Measurements from ENCODE around the gene FGB.
"Not testable (repeated sequence)": the region's sequence is repeated elsewhere in the genome, so short reads cannot be mapped to it uniquely, and the experiment has no call there.

Gene FGB

GRCh38 chr4:154566639-154567204 lies 3.9 kb downstream of the FGB start:
- DNase-seq = no peak

DNA sequence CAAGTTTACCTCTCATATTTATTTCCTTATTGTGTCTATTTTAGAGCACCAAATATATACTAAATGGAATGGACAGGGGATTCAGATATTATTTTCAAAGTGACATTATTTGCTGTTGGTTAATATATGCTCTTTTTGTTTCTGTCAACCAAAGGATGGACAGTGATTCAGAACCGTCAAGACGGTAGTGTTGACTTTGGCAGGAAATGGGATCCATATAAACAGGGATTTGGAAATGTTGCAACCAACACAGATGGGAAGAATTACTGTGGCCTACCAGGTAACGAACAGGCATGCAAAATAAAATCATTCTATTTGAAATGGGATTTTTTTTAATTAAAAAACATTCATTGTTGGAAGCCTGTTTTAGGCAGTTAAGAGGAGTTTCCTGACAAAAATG lies 6.2 kb downstream of the FGB start:
- no peak for DNase-seq

DNA sequence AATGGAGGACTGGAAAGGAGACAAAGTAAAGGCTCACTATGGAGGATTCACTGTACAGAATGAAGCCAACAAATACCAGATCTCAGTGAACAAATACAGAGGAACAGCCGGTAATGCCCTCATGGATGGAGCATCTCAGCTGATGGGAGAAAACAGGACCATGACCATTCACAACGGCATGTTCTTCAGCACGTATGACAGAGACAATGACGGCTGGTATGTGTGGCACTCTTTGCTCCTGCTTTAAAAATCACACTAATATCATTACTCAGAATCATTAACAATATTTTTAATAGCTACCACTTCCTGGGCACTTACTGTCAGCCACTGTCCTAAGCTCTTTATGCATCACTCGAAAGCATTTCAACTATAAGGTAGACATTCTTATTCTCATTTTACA lies 6.8 kb downstream of the FGB start:
- DNase-seq = no peak

DNA sequence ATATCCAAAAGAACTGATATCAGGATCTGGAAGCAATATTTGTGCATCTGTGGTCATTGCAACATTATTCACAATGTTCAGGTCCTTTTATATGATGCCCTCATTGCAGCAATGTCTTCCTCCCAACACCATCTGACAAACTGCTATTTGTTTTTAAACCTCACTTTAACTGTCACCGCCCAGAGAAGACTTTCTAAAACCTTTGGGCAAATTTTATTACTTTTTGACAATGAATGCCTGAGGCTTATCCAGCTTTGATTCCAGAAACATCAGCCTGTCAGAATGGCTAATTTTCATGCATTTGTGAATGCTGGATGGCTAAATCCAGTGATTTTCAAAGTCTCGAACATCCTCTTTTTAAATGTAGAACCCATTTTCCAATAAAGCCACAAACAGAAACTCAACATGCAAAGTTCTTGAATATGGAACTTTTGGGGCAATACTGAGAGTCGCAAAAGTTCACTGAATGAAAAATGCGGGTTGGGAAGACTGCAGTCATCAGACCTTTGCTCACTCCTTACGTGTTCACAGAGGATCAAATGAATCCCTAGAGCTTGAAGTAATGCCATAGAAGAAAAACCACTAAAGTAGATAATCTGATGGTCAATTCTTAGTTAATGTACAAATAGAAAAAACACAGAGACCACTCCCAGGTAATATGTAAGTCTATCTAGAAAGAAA lies 10.5 kb downstream of the FGB start:
- no peak for DNase-seq

GRCh38 chr4:154574311-154574710 lies 11.5 kb downstream of the FGB start:
- no peak for DNase-seq

DNA sequence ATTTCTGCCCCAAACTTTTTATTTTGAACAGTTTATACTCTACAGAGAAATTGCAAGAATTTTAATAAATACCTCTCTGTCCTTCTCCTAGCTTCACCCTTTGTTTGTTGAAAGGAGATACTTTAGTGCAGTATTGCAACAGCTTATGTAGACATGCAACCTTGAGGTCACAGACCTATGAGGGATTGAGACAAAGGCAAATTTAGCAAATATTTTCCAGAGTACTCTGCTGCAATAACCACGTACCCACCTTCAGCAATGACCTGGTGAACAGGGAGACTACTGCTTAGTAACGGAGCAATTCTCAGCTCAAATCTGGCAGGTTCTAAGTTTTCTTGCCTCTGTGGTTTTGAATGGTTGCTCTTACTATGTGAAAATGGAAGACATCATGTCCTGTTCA lies 14.5 kb downstream of the FGB start:
- DNase-seq = no peak

DNA sequence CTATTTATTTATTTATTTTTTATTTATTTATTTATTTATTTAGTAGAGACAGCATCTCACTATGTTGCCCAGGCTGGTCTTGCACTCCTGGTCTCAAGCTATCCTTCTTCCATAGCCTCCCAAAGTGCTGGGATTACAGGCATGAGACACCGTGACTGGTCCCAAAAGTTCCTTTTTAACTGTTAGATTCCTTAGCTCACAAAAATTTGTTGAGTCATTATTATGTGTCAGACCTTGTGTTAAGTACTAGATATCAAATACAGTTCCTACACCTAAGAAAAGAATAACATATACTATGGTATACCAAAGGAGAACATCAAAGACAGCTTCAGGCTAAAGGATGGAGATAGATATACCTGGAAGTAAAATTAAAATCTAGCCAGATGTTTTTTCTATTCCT lies 16.1 kb downstream of the FGB start:
- DNase-seq = no peak

DNA sequence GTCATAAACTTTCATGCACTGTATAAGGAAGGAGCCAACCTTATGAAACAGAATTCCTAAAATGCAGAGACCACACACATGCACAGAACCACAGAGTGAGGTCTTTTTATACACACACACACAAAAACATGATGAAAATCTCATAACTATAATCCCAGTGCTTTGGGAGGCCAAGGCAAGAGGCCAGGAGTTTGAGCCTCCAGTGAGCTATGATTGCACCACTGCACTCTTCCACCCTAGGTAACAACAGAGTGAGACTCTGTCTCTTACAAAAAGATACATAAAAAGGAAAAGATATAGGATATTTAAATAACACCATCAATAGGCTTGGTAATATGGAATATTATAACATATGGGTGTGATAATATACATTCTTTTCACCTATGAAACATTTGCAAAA lies 17.1 kb downstream of the FGB start:
- no peak for DNase-seq

DNA sequence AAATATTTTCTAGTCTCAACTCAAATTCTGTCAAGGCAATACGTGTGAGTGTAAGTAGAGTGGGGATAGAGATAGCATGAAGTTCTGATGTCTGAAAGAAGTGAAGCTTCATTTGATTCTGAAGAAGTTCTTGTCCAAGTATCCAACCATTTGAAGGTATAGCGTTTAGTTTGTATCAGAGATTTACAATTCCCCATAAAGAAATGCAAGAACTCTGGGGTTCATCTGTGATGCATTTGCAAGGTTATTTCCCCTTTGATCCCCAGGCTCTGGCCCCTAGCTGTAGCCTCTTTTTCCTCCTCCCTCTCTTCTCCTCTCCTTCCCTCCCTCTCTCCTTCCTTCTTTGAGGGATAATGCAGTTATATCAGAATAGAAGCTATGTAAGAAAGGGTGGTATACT lies 19.9 kb downstream of the FGB start:
- no peak for DNase-seq

DNA sequence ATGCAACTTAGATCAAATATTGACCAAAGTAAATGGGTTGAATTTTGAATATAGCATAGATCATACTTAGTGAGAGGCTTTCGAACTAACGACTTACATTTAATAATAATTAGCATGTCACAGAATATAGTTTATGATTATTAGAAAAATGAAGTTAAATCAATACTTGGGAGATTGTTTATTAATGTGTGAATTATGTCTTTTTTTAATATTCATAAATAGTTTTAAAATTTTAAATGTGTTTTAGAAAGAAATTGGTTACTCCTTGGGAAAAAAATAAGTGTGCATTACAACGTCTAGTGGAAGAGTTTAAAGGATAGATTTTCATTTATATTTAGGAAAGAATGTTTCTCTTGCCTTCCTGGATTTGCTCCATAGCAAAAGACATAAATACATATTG lies 20.4 kb downstream of the FGB start:
- no peak for DNase-seq

DNA sequence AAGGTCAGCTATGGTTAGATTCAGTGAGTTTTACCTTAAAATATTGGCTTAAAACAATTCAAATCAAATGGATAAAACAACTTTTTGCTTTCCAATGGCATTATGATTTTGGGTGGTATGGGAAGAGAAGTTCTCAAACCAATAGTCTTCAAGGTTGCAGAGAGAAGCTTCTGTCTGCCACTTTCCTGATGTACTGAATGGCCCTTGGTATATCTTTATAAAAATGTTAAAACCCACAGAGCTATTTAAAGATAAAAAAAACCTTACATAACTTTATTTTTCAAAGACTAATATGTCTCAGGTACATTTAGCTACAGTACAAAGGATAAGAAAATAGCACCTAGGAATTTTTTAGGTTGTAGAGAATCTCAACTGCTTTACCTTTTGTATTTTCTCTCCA lies 20.9 kb downstream of the FGB start:
- DNase-seq = no peak

GRCh38 chr4:154584259-154584658 lies 21.4 kb downstream of the FGB start:
- no peak for DNase-seq

DNA sequence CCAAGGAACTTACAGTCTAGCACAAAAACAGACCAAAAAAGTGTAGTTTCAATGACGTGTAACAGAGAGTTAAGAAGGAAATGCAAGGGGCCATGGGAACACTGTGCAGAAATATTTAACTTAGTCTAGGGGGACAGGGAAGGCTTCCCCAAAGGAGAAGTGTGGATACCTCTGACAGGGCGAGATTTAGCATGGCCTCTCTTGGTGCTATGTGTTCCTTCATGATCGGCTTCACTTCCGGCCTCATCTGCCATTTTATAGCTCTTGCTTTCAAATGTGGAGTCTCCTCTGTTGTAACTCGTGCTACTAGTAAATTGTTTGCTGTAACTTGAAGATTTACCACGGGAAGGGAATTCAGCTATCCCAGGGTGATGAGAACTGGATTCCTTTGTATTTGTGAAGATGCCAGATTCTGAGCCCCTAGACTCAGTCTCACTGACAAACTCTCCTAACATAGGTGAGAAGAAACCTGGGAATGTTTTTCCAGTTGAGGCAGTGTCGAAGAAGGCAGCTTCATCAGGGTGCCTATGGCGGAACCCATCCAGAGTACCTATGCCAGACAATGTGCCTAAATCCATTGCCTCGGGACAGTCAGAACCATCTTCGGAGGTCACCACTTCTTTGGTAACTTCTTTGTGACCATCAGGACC lies 22.7 kb downstream of the FGB start:
- no peak for DNase-seq

DNA sequence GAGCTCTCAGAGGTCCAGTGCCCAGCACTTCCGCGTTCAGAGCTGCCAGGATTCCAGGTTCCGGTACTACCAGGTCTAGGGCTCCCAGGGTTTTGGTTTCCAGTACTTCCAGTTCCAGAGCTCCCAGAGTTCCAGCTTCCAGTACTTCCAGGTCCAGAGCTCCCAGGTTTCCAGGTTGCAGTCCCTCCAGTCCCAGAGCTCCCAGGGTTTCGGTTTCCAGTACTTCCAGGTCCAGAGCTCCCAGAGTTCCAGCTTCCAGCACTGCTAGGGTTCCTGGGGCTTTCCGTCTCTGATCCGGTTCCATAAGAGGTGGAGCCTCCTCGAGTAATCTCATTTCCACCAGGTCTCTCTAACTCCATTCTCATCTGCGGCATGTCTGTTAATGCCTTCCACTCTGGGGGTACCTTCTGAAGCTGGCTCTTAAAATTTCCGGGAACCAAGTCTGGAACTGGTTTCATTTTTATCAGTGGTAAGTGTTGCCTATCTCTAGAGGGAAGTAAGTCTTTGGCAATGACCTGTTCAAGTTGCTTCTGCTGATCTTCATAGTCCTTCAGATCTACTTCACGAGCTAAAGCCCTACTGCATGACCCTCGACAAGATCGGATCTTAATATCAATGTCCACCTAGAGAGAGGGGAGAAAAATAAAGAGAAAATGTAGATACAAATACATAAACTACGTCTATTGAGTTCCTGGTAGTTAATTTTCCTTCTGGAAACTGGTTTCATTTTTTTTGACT lies 23.7 kb downstream of the FGB start:
- no peak for DNase-seq

GRCh38 chr4:154588198-154588597 lies 25.4 kb downstream of the FGB start:
- DNase-seq = no peak

- no peak for DNase-seq
Measured at GRCh38 chr4:154589296-154590197, 26.7 kb downstream of the FGB start.

DNA sequence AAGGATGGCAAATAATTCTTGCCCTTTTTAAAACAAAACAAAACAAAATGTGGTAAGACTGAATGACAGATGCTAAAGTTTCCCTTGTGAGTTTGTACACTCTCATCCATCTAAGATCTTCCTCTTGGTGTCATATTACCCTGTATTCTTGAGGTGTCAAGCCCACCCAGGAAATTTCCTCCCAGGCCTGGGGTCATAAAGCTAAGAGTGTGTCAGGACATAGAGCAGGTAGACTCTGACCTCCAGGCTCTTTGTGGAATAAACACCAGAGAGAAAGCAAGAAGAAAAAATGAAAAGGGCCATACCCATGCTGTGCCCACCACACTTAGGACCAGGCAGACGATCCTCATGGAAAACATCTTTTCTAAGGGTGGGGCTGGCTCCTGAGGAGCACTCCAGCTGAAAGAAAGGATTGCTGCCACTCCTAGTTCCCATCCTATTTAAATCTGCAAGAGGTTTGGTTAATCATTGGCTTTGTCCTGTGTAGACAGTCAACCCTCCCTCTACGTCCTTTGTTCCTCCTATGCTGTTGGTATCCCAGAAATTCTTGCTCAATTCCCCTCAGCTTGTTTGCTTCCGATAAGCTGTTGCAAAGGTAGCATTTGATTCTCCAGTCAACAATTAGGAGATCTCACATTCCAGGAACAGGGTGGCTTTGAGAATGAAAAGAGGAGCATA lies 27.7 kb downstream of the FGB start, which contains the start of gene FGA:
Gene FGA (minus strand): TSS at position 414 of the 678 bp plus-strand sequence. CDS start 55 bp downstream, at position 359.
- no peak for DNase-seq

DNA sequence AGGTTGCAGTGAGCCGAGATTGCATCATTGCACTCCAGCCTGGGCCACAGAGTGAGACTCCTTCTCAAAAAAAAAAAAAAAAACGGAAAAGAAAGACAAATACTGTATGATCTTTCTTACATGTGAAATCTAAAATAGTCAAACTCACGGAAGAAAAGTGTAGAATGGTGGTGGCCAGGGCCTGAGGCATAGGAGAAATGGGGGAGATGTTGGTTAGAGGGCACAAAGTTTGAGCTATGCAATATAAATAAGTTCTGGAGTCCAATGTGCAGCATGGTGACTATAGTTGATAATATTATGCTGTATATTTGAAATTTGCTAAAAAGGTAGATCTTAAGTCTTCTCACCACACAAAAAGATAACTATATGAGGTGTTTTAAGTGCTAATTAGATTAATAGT lies 29.1 kb downstream of the FGB start:
- no peak for DNase-seq

DNA sequence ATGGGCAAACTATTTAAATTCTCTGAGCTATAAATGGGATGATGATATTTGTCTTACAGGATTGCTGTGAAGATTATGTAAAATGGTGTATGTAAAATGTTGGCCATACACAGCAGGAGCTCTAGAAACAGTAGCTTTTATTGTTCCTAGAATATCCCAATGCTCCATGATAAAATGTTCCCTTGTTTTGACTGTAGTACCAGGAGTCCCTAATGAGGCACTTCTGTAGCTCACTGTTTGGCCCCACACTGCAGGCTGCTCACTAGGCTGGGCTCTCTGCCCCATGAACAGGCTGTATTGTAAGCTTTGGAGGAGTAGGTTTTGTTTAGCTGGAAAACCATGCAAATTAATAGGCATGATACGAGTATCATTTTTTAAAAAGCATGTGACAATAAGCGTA lies 31.1 kb downstream of the FGB start:
- no peak for DNase-seq

- DNase-seq = not testable (repeated sequence)
Measured at GRCh38 chr4:154594343-154594742, 31.5 kb downstream of the FGB start.

DNA sequence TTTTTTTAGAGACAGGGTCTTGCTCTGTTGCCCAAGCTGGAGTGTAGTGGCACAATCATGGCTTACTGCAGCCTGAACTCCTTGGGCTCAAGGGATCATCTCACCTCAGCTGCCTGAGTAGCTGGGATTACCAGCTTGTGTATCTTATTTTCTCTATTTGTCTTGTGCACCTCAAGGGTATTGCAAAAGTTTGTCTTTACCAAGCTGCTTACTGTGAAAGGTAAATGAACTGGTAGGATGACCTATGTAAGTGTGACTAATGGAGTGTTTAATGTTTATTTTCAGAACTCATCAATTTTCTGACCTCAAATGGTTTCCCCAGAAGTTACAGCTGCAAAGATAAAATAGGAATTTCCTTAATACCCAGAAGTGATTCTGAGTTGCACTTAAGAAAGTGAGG lies 33.0 kb downstream of the FGB start:
- DNase-seq = no peak

- not testable (repeated sequence) for DNase-seq
Measured at GRCh38 chr4:154597281-154597680, 34.5 kb downstream of the FGB start.

Measured in SW 1271 (cell line).